ENCODE measurements around the gene TTLL6.
"Not testable (repeated sequence)": the region's sequence is repeated elsewhere in the genome, so short reads cannot be mapped to it uniquely, and the experiment has no call there.

TTLL6 gene

GRCh38 chr17:48722201-48722907, 94.7 kb downstream of the TTLL6 start, which contains the start of gene PRAC1:
Gene PRAC1, minus strand, starts transcription at chr17:48722518. Its CDS starts 126 bp downstream, at chr17:48722392.
- DNase-seq, result no peak

DNA sequence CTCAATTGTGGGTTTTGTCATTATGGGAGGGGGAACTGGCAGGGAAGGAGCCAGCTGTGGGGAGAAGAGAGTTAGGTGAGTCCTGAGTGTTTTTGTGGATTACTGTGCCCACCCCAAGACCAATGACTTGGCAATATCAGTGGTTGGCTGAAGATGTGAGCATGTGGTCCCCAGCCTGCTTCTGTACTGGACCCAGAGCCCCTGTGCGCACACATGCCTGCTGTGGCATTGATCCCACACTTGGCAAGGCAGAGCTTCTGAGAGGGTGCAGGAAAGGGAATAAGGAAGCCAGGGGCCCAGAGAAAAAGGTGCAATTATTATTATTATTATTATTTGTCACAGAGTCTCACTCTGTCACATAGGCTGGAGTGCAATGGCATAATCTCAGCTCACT, 96.0 kb downstream of the TTLL6 start:
- DNase-seq, result no peak

DNA sequence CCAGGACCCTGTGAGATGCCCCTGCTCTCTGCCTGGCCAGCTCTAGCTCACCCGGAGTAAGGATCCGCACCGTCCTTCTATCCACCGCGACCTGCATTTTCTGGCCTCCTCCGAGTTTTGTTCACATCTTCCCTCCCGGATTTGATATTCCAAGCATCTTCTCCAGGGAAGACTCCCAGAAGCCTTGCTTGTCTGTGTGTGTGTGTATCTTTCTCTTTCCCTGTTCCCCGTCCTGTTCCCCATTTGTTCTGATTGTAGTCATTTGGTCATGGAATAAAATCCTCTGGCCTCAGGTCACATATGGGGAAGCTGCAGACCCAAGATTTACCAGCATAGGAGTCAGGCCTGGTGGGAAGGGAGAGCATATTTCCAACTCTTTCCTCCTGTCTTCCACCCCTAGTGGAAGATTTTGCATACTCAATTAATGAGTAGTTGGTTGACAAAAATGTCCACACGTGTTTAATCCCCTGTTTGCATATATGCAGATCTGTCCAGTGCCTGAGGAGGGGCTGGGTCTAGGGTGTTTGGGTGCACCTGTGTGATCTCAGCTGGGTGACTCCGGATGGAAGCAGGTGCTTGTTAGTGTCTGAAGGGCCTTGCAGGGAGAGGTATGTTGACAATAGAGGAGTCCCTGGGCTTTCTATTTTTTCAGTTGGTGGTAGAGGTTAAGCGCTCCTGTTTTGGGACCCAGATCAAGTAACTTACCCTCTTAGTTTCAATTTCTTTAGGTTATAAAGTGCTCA, 96.6 kb downstream of the TTLL6 start:
- no peak for DNase-seq

- no peak for DNase-seq
Observed at GRCh38 chr17:48719642-48720265, 97.3 kb downstream of the TTLL6 start.

GRCh38 chr17:48718761-48719641, 98.0 kb downstream of the TTLL6 start:
- no peak for DNase-seq

DNA sequence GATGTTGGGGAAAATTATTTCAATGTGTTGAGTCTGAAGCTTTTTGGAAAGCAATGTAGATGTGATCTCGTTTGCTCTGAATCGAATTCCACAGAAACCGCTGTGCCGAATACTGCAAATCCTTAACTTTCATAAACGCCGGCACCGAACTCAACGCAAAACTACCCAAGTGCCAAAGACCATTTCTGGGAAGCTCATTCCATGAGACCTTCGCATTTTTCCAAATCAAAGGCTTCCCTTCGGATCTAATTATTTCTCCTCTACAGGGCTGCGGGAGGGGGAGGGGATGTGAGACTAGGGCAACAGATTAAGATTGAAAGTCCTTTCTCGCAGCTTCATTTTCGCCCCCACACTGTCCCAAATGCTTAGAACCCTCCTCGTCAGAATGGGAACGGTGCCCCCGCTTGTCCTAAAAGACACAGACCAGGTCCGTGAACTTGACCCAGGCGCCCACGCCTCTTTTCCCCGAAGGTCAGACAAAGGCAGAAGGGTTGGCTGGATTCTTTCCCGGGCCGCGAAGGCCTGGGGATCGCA, 98.7 kb downstream of the TTLL6 start:
- no peak for DNase-seq

GRCh38 chr17:48717367-48718226, 99.4 kb downstream of the TTLL6 start:
- no peak for DNase-seq

DNA sequence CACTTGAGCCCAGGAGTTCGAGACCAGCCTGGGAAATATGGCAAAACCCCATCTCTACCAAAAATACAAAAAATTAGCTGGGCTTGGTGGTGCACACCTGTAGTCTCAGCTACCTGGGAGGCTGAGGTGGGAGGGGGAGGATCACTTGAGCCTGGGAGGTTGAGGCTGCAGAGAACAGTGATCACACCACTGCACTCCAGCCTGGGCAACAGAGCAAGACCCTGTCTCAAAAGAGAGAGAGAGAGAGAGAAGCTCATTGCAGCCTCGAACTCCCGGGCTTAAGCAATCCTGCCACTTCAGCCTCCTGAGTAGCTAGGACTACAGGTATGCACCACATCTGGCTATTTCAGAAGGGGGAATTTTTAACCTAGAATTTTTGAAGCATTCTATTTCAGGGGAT, 100.5 kb downstream of the TTLL6 start:
- not testable (repeated sequence) for DNase-seq

DNA sequence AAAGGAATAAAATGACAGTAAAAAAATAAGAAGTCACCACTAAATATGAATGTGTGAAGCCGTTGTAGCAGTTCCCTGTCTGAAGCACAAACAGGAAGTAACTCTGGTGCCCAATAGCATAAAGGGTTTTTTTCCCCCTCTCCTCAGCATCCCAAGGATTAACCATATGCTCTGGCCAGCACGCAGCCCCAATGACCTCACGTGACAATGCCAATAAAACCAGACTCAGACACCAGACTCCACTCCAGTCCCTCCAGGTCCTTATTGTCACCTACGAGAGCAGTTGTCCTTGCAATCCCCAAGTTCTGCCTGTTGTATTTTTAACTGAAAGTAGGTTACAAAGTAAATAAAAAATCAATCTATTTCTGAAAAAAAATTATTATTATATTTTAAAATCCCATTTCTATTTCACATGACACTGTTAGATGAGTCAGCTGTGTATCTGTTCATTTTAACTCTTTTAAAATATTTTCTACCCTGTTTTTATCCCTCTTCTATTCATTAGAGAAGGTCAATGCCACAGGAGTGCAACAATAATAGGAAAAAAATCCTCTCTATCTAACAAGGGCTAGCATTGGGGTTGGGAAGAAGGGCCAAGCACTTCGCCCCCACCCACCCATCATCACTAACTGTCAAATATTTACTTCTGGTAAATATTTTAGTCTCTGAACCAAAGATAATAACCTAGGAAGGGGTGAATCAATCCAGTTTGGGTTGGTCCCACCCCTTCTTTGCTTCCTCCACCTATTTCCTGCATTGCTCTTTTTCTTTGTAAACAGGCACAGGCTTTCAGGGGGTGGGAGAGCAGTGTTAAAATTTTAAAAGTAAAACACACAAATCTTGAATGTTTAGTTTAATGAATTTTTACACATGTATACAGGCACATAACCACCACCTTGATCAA, 101.3 kb downstream of the TTLL6 start:
- no peak for DNase-seq
